Measurements from ENCODE around the gene GARIN5A.

The GARIN5A gene

DNA sequence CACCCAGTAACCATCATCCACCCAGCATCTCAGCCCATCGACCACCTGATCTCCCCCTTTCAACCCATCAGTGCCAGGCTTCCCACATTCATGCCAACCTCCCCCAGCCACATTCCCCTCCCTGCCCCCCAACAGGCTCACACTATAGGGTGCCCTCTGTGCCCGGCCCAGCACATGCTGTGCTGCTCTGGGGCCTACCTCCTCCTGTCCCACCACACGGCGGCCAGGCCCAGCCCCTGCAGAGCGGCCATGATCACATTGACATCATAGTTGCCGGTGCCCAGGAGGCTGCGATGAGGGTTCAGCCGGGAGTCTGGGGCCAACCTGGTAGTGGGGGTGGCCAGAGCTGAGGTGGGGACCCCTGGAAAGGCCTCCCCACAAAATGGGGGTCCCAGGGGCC lies 30.7 kb upstream of the GARIN5A start:
- no peak for DNase-seq

DNA sequence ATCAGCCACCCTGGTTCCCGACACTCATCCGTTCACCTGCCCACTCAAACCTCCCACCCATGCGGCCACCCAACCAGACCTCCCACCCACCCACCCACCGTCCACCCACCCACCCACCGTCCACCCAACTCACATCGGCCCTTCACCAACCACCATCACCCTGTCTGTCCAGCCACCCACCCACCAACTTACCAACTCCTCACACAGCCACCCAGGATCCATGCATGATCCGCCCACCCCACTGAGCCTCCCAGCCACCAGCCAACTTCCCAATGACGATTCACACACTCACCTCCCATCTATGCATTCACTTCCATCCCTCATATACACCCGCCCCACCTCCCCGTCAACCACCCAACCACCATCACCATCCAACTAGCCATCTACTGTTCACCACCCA lies 30.1 kb upstream of the GARIN5A start:
- no peak for DNase-seq

DNA sequence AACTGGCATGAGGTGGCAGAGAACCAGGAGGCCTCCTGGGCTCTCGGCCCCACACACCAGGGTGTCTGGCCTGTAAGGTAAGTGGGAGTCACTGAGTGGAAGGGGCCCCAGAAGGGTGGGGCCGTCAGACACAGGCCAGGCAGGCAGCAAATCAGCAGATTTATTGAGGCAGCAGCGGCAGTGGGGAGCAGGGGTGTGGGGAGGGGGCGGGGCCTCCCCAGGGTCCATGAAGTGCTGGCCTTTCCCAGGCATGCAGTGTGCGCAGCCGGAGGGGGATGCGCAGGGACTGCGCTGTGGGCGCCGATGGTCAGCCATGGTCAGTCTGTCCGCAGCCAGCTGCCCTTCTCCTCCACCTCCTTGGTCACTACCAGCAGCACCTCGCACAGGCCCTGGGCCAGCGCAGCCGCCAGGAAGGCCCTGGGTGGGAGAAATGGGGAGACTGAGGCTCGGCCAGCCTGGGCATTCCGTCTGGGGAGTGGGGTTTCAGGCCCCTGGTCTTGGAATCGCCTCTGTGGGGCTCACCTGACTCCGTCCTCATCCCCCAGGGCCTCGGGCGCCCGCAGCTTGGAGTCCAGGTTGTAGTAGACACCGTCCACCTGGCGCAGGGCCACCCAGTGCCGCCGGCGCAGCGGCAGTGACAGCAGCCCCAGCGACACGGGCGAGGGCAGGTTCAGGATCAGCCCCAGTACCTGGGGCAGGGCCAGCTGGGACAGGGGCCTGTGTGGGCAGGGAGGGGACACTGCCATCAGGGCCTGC lies 29.4 kb upstream of the GARIN5A start:
- no peak for DNase-seq

DNA sequence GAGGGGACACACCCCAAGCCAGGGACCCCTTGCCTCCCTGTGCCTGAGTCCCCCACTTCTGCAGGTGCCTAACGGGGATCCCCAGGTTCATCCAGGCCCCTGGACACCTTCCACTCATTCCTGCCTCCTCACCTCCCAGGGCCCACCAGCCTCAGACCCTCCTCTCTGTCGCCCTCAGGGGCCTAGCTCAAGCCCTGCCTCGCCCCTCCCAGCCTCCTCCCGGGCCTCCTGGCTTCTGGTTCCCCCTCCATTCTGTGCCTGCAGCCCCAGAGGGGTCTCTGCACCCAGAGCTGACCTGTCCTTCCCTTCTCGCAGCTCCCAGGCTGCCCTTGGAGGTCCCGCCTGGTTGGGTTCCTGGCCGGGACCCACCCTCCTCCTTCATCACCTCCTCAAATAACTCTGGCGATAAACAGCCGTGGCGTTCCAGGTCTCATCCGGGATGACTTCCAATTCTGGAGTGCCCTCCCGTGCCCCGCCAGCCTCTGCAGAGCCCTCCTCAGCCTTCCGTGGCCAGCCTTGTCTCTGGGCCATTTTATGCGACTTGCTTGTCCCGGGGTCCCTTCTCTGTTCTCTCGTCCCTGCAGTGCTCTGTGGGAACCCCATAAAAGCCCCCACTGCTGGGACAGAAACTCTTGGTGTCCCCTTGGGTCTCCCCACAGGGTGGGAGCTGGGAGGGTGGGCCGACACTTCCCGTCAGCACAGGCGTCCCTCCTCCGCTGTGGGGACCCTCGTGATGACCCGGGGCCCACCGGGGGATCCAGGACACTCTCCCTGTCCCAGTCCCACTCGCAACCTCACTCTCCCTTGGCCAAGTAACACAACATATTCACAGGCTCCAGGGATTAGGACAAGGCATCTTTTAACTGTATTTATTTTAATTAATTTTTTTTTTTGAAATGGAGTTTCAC lies 25.2 kb upstream of the GARIN5A start:
- DNase-seq: no peak

DNA sequence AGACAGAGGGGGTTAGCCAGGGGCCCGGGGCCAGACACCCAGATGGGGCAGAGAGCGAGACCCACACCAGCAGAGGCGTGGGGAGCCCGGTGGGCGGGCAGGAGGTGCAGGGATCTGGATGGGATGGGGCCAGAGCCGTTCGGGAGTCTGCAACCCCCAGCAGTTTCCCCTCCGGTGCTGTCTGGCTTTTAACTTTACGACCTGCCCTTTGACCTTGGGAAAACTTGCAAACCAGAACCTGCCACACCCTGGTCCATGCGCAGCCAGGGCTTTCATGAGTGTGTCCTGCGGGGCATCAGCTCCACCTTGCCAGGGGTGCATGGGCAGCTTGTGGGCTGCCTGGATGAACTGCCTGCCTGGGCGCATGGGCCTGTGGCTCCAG lies 24.5 kb upstream of the GARIN5A start:
- DNase-seq: no peak

DNA sequence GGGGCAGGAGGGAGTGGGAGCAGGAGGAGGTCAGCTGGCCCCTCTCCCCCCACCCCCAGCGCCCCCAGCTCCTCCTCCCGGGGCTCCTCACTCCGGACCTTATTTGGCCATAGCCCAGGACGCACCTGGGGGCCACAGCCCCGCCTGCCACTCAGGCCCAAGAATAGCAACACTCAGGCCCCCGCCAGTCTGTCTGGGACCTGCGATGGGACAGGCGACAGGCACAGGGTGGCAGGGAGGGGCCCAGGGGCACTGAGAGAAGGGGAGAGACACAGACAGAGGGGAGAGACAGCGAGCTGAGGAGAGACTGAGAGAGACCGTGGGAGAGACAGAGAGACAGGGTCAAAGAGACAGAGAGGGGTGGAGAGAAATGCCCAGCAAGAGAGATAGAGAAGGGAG lies 24.1 kb upstream of the GARIN5A start:
- DNase-seq: no peak

DNA sequence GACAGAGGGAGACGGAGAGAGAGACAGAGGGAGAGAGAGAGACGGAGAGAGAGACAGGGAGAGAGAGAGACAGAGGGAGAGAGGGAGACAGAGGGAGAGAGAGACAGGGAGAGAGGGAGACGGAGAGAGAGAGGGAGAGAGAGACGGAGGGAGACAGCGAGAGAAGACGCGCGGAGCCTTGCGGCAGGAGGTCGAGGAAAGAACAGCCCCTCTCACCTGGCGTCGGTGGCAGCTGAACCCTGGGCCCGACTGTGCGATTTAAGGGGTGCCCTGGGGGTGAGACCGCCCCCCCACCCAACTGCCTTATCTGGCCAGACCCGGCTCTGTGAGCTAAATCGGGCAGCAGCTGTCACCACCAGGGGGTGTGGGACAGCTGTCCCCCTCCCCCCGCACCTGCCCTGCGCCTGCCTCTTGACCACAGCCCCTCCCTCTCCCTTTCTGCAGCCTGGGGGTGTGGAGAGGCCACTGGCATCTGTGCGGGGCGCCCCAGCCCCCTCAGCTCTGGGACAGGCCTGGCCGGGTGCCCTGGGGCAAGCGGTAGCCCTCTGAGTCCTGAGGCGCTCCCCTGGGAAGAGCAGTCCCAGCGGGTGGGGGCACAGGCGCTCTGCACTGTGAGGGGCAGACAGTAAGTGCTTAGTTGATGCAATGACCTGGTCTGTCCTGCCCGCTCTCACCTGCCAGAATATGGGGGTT lies 23.6 kb upstream of the GARIN5A start:
- no peak for DNase-seq

DNA sequence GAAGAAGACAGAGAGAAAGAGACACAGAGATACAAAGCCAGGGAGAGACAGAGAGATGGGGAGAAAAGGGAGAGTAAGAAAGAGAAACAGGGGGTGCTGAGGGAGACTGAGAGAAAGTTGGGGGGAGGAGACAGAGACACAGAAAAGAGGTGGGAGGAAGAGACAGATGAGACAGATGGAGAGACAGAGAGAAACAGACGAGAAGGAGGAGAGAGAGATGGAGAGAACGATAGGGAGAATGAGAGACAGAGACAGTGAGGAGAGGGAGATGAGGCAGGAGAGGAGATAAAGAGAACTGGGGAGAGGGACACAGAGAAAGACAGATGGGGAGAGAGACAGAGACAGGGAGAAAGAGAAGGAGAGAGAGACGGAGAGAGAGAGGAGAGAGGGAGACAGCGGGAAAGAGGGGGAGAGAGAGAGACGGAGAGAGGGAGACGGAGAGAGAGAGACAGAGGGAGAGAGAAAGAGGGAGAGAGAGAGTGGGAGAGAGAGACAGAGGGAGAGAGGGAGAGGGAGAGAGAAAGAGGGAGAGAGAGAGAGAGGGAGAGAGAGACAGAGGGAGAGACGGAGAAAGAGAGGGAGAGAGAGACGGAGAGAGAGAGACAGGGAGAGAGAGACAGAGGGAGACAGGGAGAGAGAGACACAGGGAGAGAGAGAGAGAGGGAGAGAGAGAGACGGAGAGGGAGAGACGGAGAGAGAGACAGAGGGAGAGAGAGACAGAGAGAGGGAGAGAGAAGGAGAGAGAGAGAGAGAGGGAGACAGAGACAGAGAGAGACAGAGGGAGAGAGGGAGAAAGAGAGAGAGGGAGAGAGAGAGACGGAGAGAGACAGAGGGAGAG lies 21.8 kb upstream of the GARIN5A start:
- no peak for DNase-seq

DNA sequence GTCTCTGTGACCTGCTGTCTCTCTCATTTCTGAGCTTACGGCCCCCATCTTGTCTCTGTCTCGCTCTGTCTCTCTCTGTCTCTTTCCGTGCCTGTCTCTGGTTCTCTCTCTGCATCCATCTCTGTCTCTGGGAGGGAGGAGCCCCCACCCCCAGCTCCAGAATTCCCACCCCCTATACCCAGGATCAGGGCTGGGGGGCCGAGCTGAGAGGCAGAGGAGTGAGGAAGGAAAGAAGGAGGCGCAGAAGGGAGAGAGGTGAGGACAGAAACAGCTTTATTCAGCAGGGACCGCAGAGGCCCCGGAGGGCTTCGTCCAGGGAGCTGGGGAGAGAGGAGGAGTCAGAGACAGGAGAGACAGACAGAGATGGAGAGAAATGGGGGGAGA lies 20.4 kb upstream of the GARIN5A start:
- DNase-seq: no peak

DNA sequence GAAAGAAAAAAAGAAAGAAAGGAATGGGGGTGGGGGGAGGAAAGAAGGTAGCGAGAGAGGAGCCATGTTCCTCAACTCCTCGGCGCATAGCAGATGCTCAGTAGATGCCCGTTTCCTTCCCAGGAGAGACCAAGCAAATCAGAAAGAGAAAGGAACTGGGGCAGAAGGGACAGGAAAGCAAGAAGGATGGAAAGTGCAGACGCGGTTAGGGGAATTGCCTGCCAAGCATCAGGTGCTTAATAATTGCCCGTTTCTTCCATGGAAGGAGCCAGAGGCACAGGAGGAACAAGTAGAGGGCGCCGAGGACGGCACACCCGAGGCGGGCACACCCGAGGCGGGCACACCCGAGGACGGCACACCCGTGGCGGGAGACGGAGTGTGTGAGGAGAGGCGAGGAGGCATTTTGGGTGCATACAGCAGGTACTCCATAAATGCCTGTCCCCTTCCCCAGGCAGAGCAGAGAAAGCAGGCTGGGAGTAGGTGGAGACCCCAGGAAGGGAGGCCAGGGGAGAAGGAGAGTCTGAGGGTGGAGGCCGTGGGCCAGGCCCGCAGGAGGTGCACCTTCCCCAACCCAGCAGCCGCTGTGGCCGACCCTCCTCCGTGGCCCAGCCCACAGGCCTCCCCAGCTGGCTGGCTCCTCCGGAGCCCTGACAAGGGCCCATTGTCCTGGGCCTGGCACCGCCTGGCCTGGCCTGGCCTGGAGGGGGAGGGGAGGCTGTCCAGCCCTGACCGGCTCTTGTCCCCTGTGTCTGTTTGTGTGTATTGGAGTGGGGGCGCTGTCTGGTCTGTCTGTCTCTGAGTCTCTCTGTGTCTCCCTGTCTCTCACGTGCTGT lies 19.8 kb upstream of the GARIN5A start:
- DNase-seq: no peak

DNA sequence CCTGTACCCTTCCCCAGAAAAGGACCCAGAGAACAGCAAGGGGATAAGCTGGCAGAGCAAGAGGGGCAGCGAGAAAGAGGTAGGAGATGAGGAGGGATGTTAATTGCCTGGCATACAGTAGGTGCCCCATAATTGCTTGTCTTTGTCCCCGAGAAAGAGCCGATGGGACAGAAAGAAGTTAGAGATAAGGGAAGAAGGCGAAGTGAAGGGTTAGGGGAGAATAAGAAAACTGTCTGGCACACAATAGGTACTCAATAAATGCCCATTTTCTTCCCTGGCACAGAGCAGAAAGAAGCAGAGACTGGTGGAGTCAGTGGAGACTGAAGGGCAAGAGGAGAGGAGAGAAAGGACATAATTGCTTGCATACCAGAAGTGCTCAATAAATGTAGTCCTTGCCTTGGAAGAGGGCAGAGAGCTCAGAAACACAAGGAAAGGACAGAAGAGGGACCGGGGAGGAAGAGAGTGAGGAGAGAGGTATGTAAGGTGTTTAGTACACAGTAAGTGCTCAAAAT lies 18.4 kb upstream of the GARIN5A start:
- DNase-seq: no peak

DNA sequence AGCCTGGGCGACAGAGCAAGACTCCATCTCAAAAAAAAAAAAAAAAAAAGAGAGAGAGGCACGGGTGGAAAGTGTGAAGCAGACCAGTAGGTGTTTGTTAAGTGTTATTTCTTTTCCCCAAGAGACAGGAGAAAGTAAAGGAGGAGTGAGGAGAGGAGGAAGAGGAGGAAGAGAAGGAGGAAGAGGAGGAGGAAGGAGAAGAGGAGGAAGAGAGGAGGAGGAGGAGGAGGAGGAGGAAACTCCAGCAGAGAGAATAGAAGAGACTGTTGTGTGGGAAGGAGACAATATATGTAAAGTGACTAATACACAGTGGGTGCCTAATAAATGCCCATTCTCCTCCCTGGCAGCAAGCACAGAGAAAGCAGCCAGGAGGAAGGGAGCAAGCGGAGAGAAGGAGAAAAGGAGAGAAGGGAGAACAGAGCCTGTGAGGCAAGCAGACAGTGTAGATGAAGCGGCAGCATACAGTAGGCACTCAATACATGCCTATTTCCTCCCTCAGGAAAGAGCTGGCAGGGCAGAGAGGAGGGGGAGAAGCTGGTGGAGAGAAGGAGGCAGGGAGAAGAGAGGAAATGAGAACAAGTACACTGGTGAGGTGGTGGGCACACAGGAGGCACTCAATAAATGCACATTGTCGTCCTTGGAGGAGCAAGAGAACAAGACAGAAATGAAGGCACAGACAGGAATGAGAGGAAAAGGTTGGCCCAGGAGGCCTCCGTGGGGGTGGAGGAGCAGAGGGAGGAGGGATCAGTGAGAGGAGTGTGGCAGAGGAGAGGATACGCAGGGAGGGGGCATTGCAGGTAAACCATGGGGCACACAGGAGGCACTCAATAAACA lies 17.8 kb upstream of the GARIN5A start:
- DNase-seq: no peak

DNA sequence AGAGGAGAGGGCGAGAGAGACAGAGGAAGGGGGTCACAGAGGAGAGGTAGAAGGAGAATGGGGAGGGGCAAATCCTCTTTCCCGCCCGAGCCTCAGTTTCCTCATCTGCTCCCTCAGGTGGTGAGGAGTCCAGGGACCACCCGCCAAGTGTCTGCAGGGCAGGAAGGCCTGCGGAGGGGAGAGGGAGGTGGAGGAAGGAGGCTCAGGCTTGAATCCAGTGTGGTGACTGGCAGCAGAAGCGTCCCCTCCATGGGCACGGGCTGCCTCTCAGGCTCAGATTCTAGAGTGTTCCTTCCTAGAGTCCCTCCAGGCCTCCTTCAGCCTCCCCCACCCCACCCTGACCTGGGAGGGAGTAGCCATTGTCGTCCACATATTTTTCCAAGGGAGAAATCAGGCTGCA lies 16.5 kb upstream of the GARIN5A start:
- no peak for DNase-seq

DNA sequence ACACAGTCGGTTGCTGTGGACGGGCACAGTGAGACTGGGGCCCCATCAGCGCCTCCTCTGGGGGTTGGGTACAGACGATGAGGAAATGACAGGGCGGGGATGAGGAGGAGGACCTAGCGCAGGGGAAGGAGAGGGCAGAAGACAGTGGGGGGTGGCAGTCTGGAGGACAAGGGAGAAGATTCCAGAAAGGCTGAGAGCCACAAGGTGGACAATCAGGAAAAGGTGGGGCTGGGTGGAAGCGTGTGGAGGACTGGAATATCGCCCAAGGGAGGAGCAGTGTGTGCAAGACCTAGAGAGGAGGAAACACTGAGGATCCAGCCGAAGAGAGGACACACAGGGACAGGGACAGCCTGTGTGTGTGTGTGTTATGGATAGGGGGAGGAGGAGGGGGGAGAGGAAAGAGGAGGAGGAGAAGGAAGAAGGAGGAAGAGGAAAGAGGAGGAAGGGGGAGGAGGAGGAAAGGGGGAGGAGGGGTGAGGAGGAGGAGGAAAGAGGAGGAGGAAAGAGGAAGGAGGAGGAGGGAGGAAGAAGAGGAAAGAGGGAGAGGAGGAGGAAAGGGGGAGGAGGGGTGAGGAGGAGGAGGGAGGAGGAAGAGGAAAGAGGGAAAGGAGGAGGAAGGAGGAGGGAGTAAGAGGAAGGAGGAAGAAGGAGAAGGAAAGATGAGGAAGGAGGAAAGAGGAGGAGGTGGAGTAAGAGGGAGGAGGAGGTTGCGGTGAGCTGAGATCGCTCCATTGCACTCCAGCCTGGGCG lies 15.8 kb upstream of the GARIN5A start:
- peak; percentile 38 for DNase-seq

DNA sequence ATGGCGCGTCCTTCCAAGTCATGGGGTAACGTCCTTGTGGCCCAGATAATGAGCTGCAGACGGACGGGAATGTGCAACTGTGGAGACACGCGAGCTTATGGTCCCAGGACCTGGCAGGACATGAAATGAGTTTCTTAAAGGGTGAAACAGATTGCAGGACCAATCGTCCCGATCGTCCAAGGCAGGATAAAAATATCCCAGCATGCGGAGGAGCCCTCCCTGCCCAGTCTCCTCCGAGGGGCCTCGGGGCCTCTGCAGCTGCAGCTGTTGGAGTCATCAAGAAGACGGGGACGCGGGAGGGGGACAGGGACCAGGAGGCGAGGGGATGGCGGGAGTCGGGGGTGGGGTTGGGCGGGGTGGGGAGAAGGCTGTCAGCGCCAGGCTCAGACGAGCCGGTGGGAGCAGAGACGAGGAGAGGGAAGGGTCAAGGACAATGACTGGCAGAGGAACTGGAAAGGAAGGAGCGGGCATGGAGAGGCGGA lies 14.4 kb upstream of the GARIN5A start:
- DNase-seq: no peak

DNA sequence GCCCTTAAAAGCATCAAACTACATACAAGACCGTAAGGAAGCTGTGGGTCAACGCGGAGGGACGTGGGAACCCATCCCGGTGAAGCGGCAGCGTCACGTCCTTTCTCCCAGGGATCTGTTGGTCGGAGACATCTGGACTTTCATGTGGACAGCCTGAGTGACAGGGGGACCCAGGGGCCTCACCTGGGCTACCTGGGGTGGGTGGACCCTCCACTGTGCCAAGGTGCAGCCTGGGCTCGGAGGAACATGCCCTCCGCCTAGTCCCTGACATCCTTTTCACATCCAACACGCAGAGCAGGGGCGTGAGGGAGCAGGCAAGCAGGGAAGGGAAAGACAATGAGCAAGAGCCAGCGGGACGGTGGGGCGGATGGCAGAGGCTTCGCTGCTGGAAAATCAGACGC lies 13.8 kb upstream of the GARIN5A start:
- DNase-seq: no peak

DNA sequence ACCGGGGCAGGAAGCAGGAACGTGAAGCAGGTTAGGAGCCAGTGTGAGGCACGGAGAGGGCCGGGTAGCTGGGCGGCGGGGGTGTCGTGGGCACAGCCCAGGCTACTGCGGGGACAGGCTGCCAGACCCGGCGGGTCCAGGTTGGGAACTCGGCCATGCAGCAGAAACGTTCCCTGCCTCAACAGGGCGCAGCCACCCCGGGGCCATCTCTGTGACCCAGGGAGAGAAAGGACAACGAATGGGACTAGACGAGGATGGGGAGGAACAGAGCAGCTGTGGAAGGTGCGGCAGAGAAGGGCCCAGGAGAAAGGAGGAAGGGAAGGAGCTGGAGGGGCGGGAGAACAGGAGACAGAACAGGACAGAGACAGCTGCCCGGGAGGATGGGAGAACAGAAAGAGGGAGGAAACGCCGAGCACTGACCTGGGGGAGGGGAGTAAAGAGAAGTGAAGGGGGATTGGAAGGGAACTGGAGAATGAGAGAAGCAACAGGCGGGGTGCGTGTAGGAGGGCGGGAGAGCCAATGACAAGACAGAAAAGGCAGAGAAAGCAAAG lies 12.9 kb upstream of the GARIN5A start:
- no peak for DNase-seq

DNA sequence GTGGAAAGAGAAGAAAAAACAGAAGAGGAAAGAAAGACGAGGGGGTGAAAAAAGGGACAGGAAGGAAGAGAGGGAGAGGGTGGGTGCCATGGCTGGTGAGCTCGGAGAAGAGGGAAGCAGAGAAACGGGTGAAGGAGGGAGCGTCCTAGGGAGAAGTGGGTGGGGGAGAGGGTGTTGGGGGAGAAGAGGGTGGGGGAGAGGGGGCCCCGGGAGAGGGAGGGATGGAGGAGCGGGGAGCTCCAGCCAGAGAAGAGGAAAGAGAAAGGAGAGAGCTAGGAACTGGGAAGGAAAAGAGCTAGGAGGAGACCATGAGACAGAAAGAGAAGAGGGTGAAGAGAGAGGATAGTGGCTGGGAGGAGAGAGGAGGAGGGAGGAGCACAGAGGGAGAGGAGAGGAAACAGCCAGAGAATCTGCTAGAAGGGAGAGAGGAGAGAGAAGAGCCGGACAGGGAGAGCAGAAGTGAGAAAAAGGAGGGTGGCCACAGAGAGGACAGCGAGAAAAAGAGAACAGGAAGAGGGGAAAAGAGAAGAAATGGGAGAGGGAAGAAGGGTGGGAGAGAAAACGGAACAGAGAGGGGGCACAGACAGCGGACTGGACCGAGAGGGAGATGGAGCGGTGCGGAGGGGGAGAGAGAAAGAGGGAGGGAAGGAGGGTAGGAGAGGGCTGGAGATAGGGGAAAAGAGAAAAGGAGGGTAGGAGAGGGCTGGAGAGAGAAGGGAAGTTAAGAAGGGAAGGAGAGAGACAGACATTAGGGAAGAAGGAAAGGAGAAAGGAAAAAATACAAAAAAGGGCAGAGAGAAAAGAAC lies 11.9 kb upstream of the GARIN5A start:
- DNase-seq: no peak

Measured in CD4-positive, alpha-beta T cell treated with Interleukin-17A for 4 hours (primary cell).